Mammary epithelial cell (primary cell): ENCODE measurements around the gene OR1N1.
"Not testable (repeated sequence)": the region's sequence is repeated elsewhere in the genome, so short reads cannot be mapped to it uniquely, and the experiment has no call there.

Source experiments
- CTCF ChIP-seq, 2 donors: IDR thresholded peaks in 1 of 2; conservative IDR thresholded peaks in 1 of 2; 2 replicates each; pipeline ENCODE4 v1.5.1; 2011 to 2012; ENCODE audit warnings: inconsistent platforms in 2 of 2, low read length in 2 of 2, mild to moderate bottlenecking in 2 of 2, control low read depth in 1 of 2, low read depth in 1 of 2; ENCODE audit not compliant: insufficient read depth in 1 of 2; ENCODE audit errors: extremely low read depth in 1 of 2
- EZH2 ChIP-seq: IDR thresholded peaks from 2 replicates; pipeline ENCODE4 v1.6.1; 2012; ENCODE audit warnings: low read length, inconsistent platforms, borderline replicate concordance

- not testable (repeated sequence) for TF ChIP-seq EZH2; CTCF (conservative IDR thresholded peaks at IDR 0.05 in 1 of 2, IDR thresholded peaks at IDR 0.05 in 1 of 2; ENCODE audit: extremely low read depth in 1 of 2, insufficient read depth in 1 of 2, low read depth in 1 of 2, low read length in 2 of 2)
Observed at GRCh38 chr9:122531157-122531556, 4.1 kb upstream of the OR1N1 start.
